PC-9 (cell line): ENCODE measurements around the gene PLAC1. TPM values are rescaled to one million over a fixed set of nuclear protein-coding genes. Genes with fewer than 3 reads are reported as not detected.

Experiments used
- BruUV-seq: library from RNA; stranded (reverse); fragments of 400-500 nt; replicated peaks from 2 replicates; lab custom pipeline; 2021; lab: Mats Ljungman, UMichigan
- CTCF ChIA-PET: fragments of 300-600 bp; sonication (Branson Sonifier 250); formaldehyde crosslinking; loops from one replicate; lab custom pipeline; 2022; ENCODE audit warnings: antibody characterized with exemption; lab: Charles Lee
- POLR2A ChIA-PET: fragments of 300-600 bp; sonication (Branson Sonifier 250); formaldehyde crosslinking; loops from one replicate; lab custom pipeline; 2022; ENCODE audit warnings: antibody characterized with exemption; ENCODE audit not compliant: unreplicated experiment; lab: Charles Lee
- DNase-seq, 2 experiments: peaks; one replicate each; pipeline versions ENCODE4 v3.0.0 to v3.0.0-alpha.2; 2015 to 2022; ENCODE audit warnings: mixed read lengths in 1 of 2
- H2AFZ ChIP-seq: fragments of 200-600 bp; sonication (generic); 2 replicates; pipeline ENCODE4 v1.8.1; 2017; ENCODE audit warnings: antibody characterized with exemption
- H3F3A ChIP-seq: fragments of 200-600 bp; sonication (generic); 2 replicates; pipeline ENCODE4 v1.8.1; 2017; ENCODE audit warnings: antibody characterized with exemption, mild to moderate bottlenecking, low read depth; ENCODE audit not compliant: insufficient read depth
- H3K27ac ChIP-seq: fragments of 200-600 bp; sonication (generic); 2 replicates; pipeline ENCODE4 v1.6.1; 2016; ENCODE audit warnings: mixed run types
- H3K27me3 ChIP-seq: fragments of 200-600 bp; sonication (generic); 2 replicates; pipeline ENCODE4 v1.6.1; 2016; ENCODE audit warnings: low read depth, mixed run types; ENCODE audit not compliant: insufficient read depth
- H3K36me3 ChIP-seq: fragments of 200-600 bp; sonication (generic); 2 replicates; pipeline ENCODE4 v1.6.1; 2016; ENCODE audit warnings: low read depth, mixed run types
- H3K4me1 ChIP-seq: fragments of 200-600 bp; sonication (generic); replicated peaks from 2 replicates; pipeline ENCODE4 v1.6.1; 2016; ENCODE audit warnings: mixed run types; ENCODE audit not compliant: insufficient read depth
- H3K4me2 ChIP-seq: fragments of 200-600 bp; sonication (generic); 2 replicates; pipeline ENCODE4 v1.6.1; 2017; ENCODE audit warnings: mixed run types
- H3K4me3 ChIP-seq: fragments of 200-600 bp; sonication (generic); 2 replicates; pipeline ENCODE4 v1.6.1; 2016; ENCODE audit warnings: mixed run types
- H3K79me2 ChIP-seq: fragments of 200-600 bp; sonication (generic); 2 replicates; pipeline ENCODE4 v1.6.1; 2017; ENCODE audit warnings: low read depth, mixed run types
- H3K9me2 ChIP-seq: fragments of 200-600 bp; sonication (generic); 2 replicates; pipeline ENCODE4 v1.8.1; 2017; ENCODE audit warnings: mild to moderate bottlenecking; ENCODE audit not compliant: insufficient read depth
- H3K9me3 ChIP-seq: fragments of 200-600 bp; sonication (generic); 2 replicates; pipeline ENCODE4 v1.8.1; 2016; ENCODE audit warnings: low read depth; ENCODE audit not compliant: insufficient read depth
- H4K20me1 ChIP-seq: fragments of 200-600 bp; sonication (generic); 2 replicates; pipeline ENCODE4 v1.8.1; 2017; ENCODE audit not compliant: insufficient read depth
- EZH2 ChIP-seq: fragments of 200-600 bp; sonication (generic); IDR thresholded peaks from 2 replicates; pipeline ENCODE4 v1.8.0; 2017; ENCODE audit warnings: antibody characterized with exemption, low read depth
- intact Hi-C: fragments of 100-400 bp; cut with micrococcal nuclease; formaldehyde crosslinking; loops from one replicate; pipeline ENCODE4 v1.10.0; 2022; ENCODE audit not compliant: unreplicated experiment
- total RNA-seq: library from RNA; stranded (reverse); gene quantifications from 2 replicates; pipeline ENCODE4 v1.2.3, GENCODE V29; 2021
- TF ChIP-seq, protein P1 (sequence below): fragments of 200-600 bp; sonication (generic); conservative IDR thresholded peaks from 2 replicates; pipeline ENCODE4 v1.6.1; 2017; ENCODE audit warnings: mixed run types, antibody characterized with exemption, mild to moderate bottlenecking, moderate library complexity

The PLAC1 gene
- total RNA-seq, 1 experiment from 2014 or later, result 2.1 TPM

DNA sequence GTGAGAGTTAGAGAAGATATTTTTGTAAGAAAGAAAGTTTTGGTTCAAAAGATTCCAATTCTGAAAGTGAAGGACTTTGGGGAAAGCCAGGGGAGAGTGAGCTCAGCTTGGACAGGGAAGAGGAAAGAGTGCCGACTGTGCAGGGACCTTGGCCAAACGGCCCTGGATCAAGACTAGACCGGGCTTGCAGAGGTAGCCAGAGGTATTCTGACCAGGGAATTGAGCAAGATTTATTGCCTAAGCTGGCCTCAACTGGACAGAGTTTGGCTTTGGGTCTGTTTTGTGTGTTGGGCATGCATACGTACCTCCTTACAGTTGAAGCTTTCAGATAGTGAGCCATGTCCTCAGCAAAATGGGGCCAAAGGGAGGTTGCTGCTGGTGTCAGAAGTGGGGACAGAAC is 11.6 kb downstream of the PLAC1 start:
- DNase-seq, result no peak
- no peaks in the 10 kb centered on the region for H3K4me1 ChIP-seq
- no peaks in the 10 kb centered on the region for H3K79me2 ChIP-seq
- TF ChIP-seq, protein P1, sequence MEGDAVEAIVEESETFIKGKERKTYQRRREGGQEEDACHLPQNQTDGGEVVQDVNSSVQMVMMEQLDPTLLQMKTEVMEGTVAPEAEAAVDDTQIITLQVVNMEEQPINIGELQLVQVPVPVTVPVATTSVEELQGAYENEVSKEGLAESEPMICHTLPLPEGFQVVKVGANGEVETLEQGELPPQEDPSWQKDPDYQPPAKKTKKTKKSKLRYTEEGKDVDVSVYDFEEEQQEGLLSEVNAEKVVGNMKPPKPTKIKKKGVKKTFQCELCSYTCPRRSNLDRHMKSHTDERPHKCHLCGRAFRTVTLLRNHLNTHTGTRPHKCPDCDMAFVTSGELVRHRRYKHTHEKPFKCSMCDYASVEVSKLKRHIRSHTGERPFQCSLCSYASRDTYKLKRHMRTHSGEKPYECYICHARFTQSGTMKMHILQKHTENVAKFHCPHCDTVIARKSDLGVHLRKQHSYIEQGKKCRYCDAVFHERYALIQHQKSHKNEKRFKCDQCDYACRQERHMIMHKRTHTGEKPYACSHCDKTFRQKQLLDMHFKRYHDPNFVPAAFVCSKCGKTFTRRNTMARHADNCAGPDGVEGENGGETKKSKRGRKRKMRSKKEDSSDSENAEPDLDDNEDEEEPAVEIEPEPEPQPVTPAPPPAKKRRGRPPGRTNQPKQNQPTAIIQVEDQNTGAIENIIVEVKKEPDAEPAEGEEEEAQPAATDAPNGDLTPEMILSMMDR, result no peak
- no peak for TF ChIP-seq EZH2
- no peak overlapping the region for H3K4me3 ChIP-seq
- BruUV-seq, result no TSS peak
- H4K20me1 ChIP-seq, result no peaks in the 10 kb centered on the region
- H3K4me2 ChIP-seq, result no peak overlapping the region
- H3K27ac ChIP-seq, result no peak overlapping the region
- no peaks in the 10 kb centered on the region for H3K9me3 ChIP-seq
- no peaks in the 10 kb centered on the region for H3F3A ChIP-seq
- intact Hi-C loops, result no loop called here
- ChIA-PET CTCF (no interaction called here), POLR2A (interaction anchor here (0.7 kb wide), 1 partner anchor 76 kb away, joined by 4 read pairs; no protein-coding TSS in a partner anchor)
- no peak overlapping the region for H2AFZ ChIP-seq
- H3K9me2 ChIP-seq, result no peaks in the 10 kb centered on the region
- H3K27me3 ChIP-seq, result no peaks in the 10 kb centered on the region
- H3K36me3 ChIP-seq, result no peaks in the 10 kb centered on the region

DNA sequence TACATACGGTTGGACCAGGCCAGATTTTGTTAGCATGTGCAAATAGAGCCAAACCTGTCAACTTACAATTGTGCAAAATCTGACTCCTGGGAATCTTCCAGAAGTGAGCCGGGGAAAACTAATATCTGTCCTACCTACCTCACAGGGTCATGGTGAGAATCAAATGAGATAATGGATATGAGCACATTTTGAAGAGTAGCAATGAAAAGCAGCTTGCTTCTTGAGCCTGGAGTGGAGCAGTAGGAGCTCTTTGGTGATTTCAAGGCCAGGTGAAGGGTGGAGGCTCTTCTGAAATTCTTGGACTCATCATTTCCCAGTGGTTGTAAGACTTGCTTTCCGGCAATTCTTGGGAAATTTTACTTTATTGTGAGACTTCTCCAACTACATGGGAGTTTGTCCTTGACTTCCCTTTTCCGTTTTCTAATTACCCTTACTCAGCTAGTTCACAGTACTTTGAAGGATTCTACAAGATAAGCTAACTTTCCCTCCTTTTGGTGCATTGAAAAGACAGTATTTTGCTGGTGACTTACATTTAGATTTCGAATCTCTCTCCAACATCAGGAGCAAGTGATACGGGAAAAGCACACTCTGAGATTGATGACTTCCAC is 12.2 kb downstream of the PLAC1 start:
- H3K4me3 ChIP-seq, result no peak overlapping the region
- H3K4me1 ChIP-seq, result no peaks in the 10 kb centered on the region
- H2AFZ ChIP-seq, result no peak overlapping the region
- TF ChIP-seq EZH2, result no peak
- TF ChIP-seq, protein P1, result no peak
- no peaks in the 10 kb centered on the region for H3K79me2 ChIP-seq
- H3K9me2 ChIP-seq, result no peaks in the 10 kb centered on the region
- ChIA-PET CTCF (no interaction called here), POLR2A (interaction anchor here (0.6 to 0.7 kb wide), 2 partner anchors 71 to 1708 kb away, joined by 3 to 4 read pairs; no protein-coding TSS in a partner anchor)
- H3K9me3 ChIP-seq, result no peaks in the 10 kb centered on the region
- H3K27me3 ChIP-seq, result no peaks in the 10 kb centered on the region
- H3F3A ChIP-seq, result no peaks in the 10 kb centered on the region
- no peak overlapping the region for H3K4me2 ChIP-seq
- no peak for DNase-seq
- H3K36me3 ChIP-seq, result no peaks in the 10 kb centered on the region
- no peak overlapping the region for H3K27ac ChIP-seq
- no TSS peak for BruUV-seq
- intact Hi-C loops, result no loop called here
- no peaks in the 10 kb centered on the region for H4K20me1 ChIP-seq

DNA sequence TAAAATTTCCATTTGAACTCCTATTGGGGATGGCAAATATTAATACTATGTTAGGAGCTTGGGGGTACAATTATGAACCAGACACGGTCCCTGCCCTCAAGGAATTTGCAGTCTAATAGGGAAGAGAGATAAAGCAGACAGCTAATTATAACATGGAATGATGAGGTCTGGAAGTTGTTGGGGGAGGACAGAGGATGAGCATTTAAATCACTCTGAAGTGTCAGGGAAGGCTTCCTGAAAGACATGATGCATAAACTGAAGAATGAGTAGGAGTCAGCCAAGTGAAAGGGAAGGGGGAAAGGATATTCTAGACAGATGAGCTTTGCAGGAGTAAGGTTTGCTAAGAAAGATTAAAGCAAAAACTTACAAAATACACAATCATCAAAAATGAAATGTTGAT is 15.9 kb downstream of the PLAC1 start:
- Histone ChIP-seq H3K4me1 (no peaks in the 10 kb centered on the region), H4K20me1 (no peaks in the 10 kb centered on the region), H3K27ac (no peak overlapping the region), H3K4me3 (no peak overlapping the region), H3K79me2 (no peaks in the 10 kb centered on the region), H3K4me2 (no peak overlapping the region), H3K27me3 (no peaks in the 10 kb centered on the region), H3K9me2 (no peaks in the 10 kb centered on the region), H3F3A (no peaks in the 10 kb centered on the region), H3K9me3 (no peaks in the 10 kb centered on the region), H2AFZ (no peak overlapping the region), H3K36me3 (no peaks in the 10 kb centered on the region)
- ChIA-PET CTCF (no interaction called here), POLR2A (no interaction called here)
- DNase-seq, result no peak
- no peak for TF ChIP-seq EZH2
- TF ChIP-seq, protein P1, result no peak
- intact Hi-C loops, result no loop called here
- BruUV-seq, result no TSS peak
